Measurements from ENCODE around the gene MTHFD1L. TPM values are rescaled to one million over a fixed set of nuclear protein-coding genes. Genes with fewer than 3 reads are reported as not detected.

The MTHFD1L gene
- total RNA-seq, 2 donors from 2014 or later: 3.1 to 18.7 TPM

DNA sequence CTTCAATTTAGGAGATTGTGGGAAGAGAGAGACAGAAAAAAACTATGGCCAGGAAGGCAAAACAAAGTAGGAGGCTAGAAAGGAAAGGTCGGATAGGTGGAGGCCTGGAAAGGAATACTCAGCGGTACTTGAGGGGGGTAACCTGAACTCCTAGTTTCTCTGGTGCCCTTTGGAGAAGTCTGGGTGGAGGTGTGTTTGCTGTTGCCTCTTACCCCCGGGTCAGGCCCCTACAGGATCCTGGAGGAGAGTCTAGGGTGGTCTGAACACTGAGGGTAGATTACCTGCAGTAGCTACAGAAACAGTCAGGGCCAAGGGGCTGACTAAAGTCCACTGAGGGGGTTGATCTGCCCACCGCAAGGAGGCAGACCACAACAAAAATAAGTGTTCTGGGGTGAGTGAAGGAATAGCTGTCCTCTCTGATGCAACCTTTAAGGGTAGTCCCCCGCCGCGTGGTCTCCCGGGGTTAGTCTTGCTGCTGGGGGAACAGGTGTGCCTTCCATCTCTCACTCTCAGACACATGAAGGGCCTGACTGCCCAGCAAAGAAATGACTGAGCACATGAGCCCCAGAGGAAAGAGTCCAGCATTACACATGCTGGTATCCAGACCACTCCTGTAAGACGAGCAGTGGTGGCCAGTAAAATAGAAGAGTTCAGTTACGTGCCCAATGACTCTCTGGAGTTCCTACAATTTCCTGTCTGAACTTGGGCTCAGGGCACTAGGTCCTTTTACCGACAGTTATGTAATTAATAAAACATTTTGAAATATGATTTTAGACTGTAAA is 59.5 kb downstream of the MTHFD1L start:
- H3K27ac ChIP-seq: no peak overlapping the region
- no peak overlapping the region for H3K4me3 ChIP-seq
- no peaks in the 10 kb centered on the region for H3K9me3 ChIP-seq
- DNase-seq (ENCODE audit: low spot score): no peak
- TF ChIP-seq CTCF (IDR thresholded peaks at IDR 0.05) (no peak), POLR2AphosphoS5 (IDR thresholded peaks at IDR 0.05) (no peak), POLR2A (IDR thresholded peaks at IDR 0.05) (no peak)
- H3K27me3 ChIP-seq (replicated peaks; ENCODE audit: insufficient read depth): no peaks in the 10 kb centered on the region
- no peaks in the 10 kb centered on the region for H3K36me3 ChIP-seq
- intact Hi-C loops (cut with DNase I): no loop called here
- H3K4me1 ChIP-seq (replicated peaks): no peaks in the 10 kb centered on the region
- 87% methylated on average over 11 of the region's 11 CpGs for WGBS

DNA sequence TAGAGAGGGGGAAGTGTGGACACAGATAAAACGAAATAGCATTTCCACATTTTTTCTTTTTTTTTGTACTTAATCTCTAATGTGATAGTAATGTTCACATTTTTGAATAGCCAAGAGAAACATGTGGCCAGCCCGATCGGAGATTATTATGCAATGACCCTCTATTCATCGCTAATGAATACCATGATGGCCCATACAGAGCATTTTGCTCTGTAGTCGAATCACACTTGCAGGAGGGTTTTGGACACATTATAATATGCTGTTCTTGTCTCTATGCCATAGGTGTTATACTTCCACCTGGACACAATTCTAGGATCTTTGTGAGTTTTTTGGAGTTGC is 60.1 kb downstream of the MTHFD1L start:
- H3K9me3 ChIP-seq: no peaks in the 10 kb centered on the region
- intact Hi-C loops (cut with DNase I): no loop called here
- no peaks in the 10 kb centered on the region for H3K4me1 ChIP-seq (replicated peaks)
- no peaks in the 10 kb centered on the region for H3K36me3 ChIP-seq
- H3K4me3 ChIP-seq: no peak overlapping the region
- no peak overlapping the region for H3K27ac ChIP-seq
- H3K27me3 ChIP-seq (replicated peaks; ENCODE audit: insufficient read depth): no peaks in the 10 kb centered on the region
- WGBS: 82% methylated on average over 5 of the region's 5 CpGs
- no peak for DNase-seq (ENCODE audit: low spot score)
- TF ChIP-seq POLR2A (IDR thresholded peaks at IDR 0.05) (no peak), POLR2AphosphoS5 (IDR thresholded peaks at IDR 0.05) (no peak), CTCF (IDR thresholded peaks at IDR 0.05) (no peak)

- H3K27ac ChIP-seq: no peak overlapping the region
- no peak for TF ChIP-seq POLR2A (IDR thresholded peaks at IDR 0.05)
- TF ChIP-seq POLR2AphosphoS5 (IDR thresholded peaks at IDR 0.05): no peak
- TF ChIP-seq CTCF (IDR thresholded peaks at IDR 0.05): no peak
- WGBS: 81% methylated on average over 7 of the region's 7 CpGs
Observed at GRCh38 chr6:150925976-150926375, 60.5 kb downstream of the MTHFD1L start.

GRCh38 chr6:150928882-150929281 is 63.4 kb downstream of the MTHFD1L start:
- no peaks in the 10 kb centered on the region for H3K36me3 ChIP-seq
- no peak overlapping the region for H3K4me3 ChIP-seq
- 83% methylated on average over 3 of the region's 3 CpGs for WGBS
- intact Hi-C loops (cut with DNase I): no loop called here
- no peak overlapping the region for H3K27ac ChIP-seq
- H3K27me3 ChIP-seq (replicated peaks; ENCODE audit: insufficient read depth): no peaks in the 10 kb centered on the region
- H3K9me3 ChIP-seq: no peaks in the 10 kb centered on the region
- TF ChIP-seq CTCF (IDR thresholded peaks at IDR 0.05) (no peak), POLR2A (IDR thresholded peaks at IDR 0.05) (no peak), POLR2AphosphoS5 (IDR thresholded peaks at IDR 0.05) (no peak)
- no peaks in the 10 kb centered on the region for H3K4me1 ChIP-seq (replicated peaks)
- DNase-seq (ENCODE audit: low spot score): no peak

More at GRCh38 chr6:150925976-150926375, 60.5 kb downstream of the MTHFD1L start:
- Histone ChIP-seq H3K4me3 (no peak overlapping the region), H3K36me3 (no peaks in the 10 kb centered on the region), H3K4me1 (replicated peaks) (no peaks in the 10 kb centered on the region), H3K27me3 (replicated peaks; ENCODE audit: insufficient read depth) (no peaks in the 10 kb centered on the region), H3K9me3 (no peaks in the 10 kb centered on the region)
- no peak for DNase-seq (ENCODE audit: low spot score)
- intact Hi-C loops (cut with DNase I): no loop called here

DNA sequence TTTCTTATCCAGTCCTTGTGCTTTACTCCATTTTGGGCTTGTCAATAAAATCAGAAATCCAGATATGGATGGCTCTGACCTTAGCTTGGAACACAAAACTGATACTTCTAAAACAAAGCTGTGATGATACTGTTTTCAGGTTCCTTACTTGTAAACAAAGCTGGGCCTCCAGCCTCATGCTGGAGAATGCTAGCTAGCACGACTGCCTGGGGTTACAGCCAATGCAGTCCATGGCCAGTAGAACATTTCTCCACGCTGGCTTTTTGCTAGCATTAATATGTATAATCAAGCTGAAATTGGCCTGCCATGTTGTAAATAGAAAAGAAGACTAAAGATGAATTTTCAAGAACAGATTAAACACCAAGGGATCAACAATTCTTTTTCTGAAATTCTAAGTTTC is 63.9 kb downstream of the MTHFD1L start:
- Histone ChIP-seq H3K27ac (no peak overlapping the region), H3K9me3 (no peaks in the 10 kb centered on the region), H3K27me3 (replicated peaks; ENCODE audit: insufficient read depth) (no peaks in the 10 kb centered on the region), H3K36me3 (no peaks in the 10 kb centered on the region), H3K4me1 (replicated peaks) (no peaks in the 10 kb centered on the region), H3K4me3 (no peak overlapping the region)
- TF ChIP-seq CTCF (IDR thresholded peaks at IDR 0.05): no peak
- TF ChIP-seq POLR2AphosphoS5 (IDR thresholded peaks at IDR 0.05): no peak
- TF ChIP-seq POLR2A (IDR thresholded peaks at IDR 0.05): no peak
- 50% methylated on average over 2 of the region's 2 CpGs for WGBS
- intact Hi-C loops (cut with DNase I): no loop called here
- no peak for DNase-seq (ENCODE audit: low spot score)
